GM12873 (cell line): Measurements from ENCODE around the gene GBP7.

Experiments used
- TF ChIP-seq, protein P1 (sequence below): IDR thresholded peaks from 2 replicates; pipeline ENCODE4 v1.5.1; 2012; ENCODE audit warnings: low read depth, mild to moderate bottlenecking, moderate library complexity, low read length, control low read depth; ENCODE audit not compliant: insufficient read depth; ENCODE audit errors: missing control alignments

Gene GBP7

DNA sequence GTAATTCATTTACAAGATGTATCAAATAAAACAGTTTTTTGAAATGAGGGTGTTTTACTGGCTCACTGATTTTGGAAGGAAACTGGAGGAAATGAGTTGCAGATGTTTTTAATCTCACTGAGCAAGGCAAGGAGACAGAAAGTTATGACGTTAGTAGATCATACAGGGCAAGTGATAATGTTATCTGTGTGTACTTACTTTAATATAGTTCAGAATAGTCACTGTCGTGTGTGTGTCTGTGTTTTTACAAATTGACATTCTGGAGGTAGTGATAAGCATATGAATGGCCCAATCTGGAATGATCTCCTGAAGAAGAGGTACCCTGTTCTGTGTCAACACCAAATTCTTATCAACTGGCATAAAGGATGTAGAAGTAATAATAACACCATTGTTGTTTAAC is 24.9 kb upstream of the GBP7 start:
- TF ChIP-seq, protein P1, sequence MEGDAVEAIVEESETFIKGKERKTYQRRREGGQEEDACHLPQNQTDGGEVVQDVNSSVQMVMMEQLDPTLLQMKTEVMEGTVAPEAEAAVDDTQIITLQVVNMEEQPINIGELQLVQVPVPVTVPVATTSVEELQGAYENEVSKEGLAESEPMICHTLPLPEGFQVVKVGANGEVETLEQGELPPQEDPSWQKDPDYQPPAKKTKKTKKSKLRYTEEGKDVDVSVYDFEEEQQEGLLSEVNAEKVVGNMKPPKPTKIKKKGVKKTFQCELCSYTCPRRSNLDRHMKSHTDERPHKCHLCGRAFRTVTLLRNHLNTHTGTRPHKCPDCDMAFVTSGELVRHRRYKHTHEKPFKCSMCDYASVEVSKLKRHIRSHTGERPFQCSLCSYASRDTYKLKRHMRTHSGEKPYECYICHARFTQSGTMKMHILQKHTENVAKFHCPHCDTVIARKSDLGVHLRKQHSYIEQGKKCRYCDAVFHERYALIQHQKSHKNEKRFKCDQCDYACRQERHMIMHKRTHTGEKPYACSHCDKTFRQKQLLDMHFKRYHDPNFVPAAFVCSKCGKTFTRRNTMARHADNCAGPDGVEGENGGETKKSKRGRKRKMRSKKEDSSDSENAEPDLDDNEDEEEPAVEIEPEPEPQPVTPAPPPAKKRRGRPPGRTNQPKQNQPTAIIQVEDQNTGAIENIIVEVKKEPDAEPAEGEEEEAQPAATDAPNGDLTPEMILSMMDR = no peak

DNA sequence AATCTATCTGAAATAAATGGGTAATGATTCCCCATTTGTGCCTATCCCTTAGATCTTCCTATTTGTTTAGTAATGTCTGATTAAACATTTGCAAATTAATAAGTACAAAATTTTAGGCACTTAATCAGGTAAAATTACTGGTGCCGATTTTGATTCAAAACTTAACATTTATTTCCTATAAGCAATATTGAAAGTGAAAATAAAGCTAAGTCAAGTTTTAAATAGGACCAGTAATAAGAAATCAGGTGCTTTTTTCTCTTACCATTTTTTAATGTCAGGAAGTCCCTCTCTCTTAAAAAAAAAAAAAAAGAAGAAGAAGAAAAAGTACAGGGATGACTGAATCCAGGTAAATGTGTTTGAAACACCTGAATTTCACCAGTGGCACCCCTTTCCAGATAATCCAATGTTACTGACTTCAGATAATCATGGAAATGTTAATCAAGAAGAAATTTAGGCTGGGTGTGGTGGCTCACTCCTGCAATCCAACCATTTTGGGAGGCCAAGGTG is 23.8 kb upstream of the GBP7 start:
- TF ChIP-seq, protein P1 = no peak

DNA sequence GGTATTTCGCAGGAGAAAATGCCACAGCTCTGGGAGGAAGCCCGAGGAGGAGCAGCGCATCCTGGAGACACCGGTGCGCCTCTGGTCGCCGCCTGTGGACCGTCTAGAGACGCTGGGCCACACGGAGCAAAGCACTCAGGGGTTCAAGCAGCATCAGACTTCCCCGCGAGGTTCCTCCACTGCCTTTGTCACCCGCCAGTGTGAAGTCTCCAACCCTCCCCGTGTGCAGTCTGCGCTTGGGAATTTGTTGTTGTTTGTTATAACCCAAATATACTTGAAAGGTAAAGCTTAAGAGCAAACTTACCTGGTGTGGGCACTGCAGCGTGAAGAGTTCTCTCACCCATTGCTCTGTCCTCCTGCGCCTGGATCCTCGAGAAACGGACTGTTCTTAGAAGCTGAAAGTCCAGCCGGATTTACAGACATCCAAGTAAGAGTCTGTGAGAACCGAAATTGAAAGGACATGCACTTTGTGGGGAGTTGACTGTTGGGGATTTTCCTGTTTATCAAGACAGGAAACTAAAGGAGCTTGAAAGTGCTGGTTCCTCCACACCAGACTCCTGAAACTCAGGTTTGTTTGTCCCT is 22.8 kb upstream of the GBP7 start, which contains the start of gene GBP4:
TSS of gene GBP4 (minus strand) at position 452 of the 582 bp plus-strand sequence. CDS start at position 344, 108 bp downstream.
- TF ChIP-seq, protein P1 = no peak

DNA sequence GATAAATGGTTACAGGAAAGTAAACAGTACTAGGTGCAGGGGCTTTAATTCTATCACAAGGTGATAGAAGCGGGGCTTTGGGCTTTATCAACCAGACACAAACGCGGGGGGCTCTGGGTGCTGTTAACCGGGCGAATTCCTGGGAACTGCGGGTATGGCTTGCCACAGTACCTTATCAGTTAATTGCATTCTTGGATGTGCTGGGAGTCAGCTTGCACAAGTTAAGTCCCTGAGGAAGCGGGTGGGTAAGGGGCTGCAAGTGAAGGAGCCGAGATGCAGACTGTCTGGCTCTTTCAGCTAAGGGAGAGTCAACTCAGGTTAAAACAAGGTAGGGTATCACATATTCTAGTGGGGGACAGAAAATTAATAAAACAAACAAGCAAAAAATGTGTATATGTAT is 22.3 kb upstream of the GBP7 start:
- TF ChIP-seq, protein P1 = no peak

DNA sequence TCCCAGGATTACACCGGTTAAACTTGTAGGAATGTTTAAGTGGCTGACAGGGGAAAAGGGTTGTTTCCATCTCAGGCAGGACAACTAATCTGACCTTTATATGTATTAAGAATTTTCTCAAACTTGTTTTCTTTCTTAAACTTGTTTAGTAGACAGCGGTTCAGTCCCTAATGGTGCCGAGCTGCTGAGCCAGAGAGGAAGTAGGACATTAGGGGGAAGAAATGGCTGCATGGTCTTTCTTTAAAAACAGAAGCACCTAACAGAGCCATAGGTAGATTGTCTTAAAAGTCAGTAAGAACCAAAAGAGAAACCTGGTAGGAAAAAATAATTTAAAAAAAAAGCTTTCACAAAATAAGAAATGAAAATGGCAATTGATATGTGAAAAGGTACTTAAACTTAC is 19.7 kb upstream of the GBP7 start:
- TF ChIP-seq, protein P1 = no peak

DNA sequence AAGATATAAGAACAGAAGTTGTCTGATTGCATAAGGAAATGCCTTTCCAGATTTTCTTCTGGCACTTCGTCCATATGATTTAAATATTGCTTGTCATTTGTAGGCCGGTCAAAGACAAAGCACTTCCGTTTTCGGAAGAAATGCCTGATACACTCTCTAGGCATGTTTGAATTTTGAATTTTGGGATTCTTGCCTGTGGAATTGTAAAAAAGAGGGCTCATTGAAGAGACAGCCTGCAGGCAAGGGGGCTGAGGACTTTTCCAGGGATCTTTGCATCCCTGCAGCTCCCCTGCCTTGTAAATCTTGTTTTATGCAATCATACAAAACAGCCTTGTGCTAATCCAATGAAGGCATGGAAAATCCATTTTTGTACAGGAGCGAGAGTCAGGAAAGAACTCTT is 15.5 kb upstream of the GBP7 start:
- TF ChIP-seq, protein P1 = no peak

DNA sequence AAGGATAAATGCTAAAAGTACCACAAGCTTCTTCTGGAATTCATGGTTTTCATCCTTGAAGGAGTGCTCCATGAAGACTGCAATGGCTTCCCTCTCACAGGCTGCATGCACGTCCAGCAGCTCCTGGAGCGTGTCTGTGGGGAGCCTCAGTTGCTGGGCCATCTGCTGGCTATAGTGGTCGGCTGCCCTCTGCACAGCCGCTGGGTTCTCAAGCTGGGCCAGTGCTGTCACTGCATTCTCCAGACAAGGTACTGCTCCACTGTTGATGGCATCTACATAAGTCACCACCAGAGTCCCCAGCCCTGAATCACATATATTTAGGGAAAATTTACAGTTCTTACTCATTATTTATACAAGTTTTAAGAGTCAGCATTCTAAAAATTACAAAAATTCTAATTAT is 14.2 kb upstream of the GBP7 start:
- TF ChIP-seq, protein P1 = no peak

DNA sequence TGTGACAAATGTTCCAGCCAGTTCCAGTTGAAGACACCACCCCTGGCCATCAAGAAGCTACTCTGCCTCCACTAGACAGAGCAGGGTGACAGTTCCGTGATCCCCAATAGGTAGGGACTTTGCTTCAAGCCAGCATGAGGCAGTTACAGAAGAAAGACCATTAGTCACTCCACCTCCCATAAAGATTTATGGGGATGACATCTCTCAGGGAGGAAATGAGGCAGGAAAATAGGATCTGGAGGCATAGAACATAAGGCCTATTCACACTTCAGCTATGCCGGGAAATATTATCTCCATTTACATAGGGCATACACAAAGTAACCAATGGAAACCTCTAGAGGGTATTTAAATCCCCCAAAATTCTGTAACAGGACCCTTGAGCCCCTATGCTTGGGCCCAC is 3.5 kb upstream of the GBP7 start:
- TF ChIP-seq, protein P1 = no peak
